IPS-NIHi7 (cell line): ENCODE results near the gene HEATR5A.
"Not testable (repeated sequence)": the region's sequence is repeated elsewhere in the genome, so short reads cannot be mapped to it uniquely, and the experiment has no call there.

ENCODE experiments used
- DNase-seq: peaks from one replicate; pipeline ENCODE4 v3.0.0; 2012; ENCODE audit warnings: mixed read lengths; ENCODE audit errors: extremely low spot score

The HEATR5A gene

GRCh38 chr14:31257554-31258426, 162.6 kb downstream of the HEATR5A start:
- not testable (repeated sequence) for DNase-seq

GRCh38 chr14:31257244-31257553, 163.2 kb downstream of the HEATR5A start:
- no peak for DNase-seq

GRCh38 chr14:31256534-31257243, 163.7 kb downstream of the HEATR5A start:
- DNase-seq = no peak

GRCh38 chr14:31255918-31256317, 164.4 kb downstream of the HEATR5A start:
- not testable (repeated sequence) for DNase-seq

GRCh38 chr14:31255286-31255685, 165.1 kb downstream of the HEATR5A start:
- no peak for DNase-seq

- DNase-seq = no peak
Measured at GRCh38 chr14:31253746-31254471, 166.4 kb downstream of the HEATR5A start.

- no peak for DNase-seq
Measured at GRCh38 chr14:31252865-31253264, 167.5 kb downstream of the HEATR5A start.

GRCh38 chr14:31251028-31251958, 169.1 kb downstream of the HEATR5A start:
- DNase-seq = no peak

- no peak for DNase-seq
Measured at GRCh38 chr14:31244626-31245025, 175.7 kb downstream of the HEATR5A start.

- no peak for DNase-seq
Measured at GRCh38 chr14:31243860-31244259, 176.5 kb downstream of the HEATR5A start.

- not testable (repeated sequence) for DNase-seq
Measured at GRCh38 chr14:31242161-31242940, 178.0 kb downstream of the HEATR5A start.
